Measurements from ENCODE around the gene FEZ2.

Gene FEZ2

GRCh38 chr2:36560726-36561125 is 37.2 kb downstream of the FEZ2 start:
- no peak for DNase-seq

GRCh38 chr2:36559221-36559942 is 38.6 kb downstream of the FEZ2 start:
- DNase-seq: no peak

- DNase-seq: no peak
Measured at GRCh38 chr2:36556842-36557241, 41.1 kb downstream of the FEZ2 start.

- DNase-seq: no peak
Measured at GRCh38 chr2:36555789-36556188, 42.2 kb downstream of the FEZ2 start.

- no peak for DNase-seq
Measured at GRCh38 chr2:36554531-36554930, 43.4 kb downstream of the FEZ2 start.

- no peak for DNase-seq
Measured at GRCh38 chr2:36553683-36554082, 44.3 kb downstream of the FEZ2 start.

GRCh38 chr2:36550006-36550405 is 48.0 kb downstream of the FEZ2 start:
- DNase-seq: no peak

- DNase-seq: no peak
Measured at GRCh38 chr2:36549165-36549574, 48.8 kb downstream of the FEZ2 start.

- no peak for DNase-seq
Measured at GRCh38 chr2:36547906-36548305, 50.1 kb downstream of the FEZ2 start.

GRCh38 chr2:36545871-36546416 is 52.0 kb downstream of the FEZ2 start:
- no peak for DNase-seq

- no peak for DNase-seq
Measured at GRCh38 chr2:36544638-36545338, 53.2 kb downstream of the FEZ2 start.

- DNase-seq: no peak
Measured at GRCh38 chr2:36541891-36542595, 55.9 kb downstream of the FEZ2 start.

GRCh38 chr2:36540986-36541754 is 56.8 kb downstream of the FEZ2 start:
- DNase-seq: no peak

- DNase-seq: no peak
Measured at GRCh38 chr2:36539631-36540030, 58.3 kb downstream of the FEZ2 start.

GRCh38 chr2:36538335-36538734 is 59.6 kb downstream of the FEZ2 start:
- no peak for DNase-seq

- no peak for DNase-seq
Measured at GRCh38 chr2:36536776-36537175, 61.2 kb downstream of the FEZ2 start.

GRCh38 chr2:36535099-36535498 is 62.9 kb downstream of the FEZ2 start:
- DNase-seq: no peak

GRCh38 chr2:36534275-36534799 is 63.6 kb downstream of the FEZ2 start:
- DNase-seq: no peak

GRCh38 chr2:36530983-36531354 is 67.0 kb downstream of the FEZ2 start:
- DNase-seq: no peak

GRCh38 chr2:36530178-36530982 is 67.6 kb downstream of the FEZ2 start:
- DNase-seq: no peak

GRCh38 chr2:36528766-36529392 is 69.1 kb downstream of the FEZ2 start:
- DNase-seq: no peak
